Measurements from ENCODE around the gene RTN4RL1. TPM values are rescaled to one million over a fixed set of nuclear protein-coding genes. Genes with fewer than 3 reads are reported as not detected.

The RTN4RL1 gene
- total and polyA plus RNA-seq, 2 of the 13 experiments (the other 11 are each of a cell fraction or from before 2014, with no cell fraction given), result 0.01 TPM; not detected in 1

- no peak for TF ChIP-seq JDP2 (CRISPR knock-in tag; IDR thresholded peaks at IDR 0.05; ENCODE audit: borderline replicate concordance)
- TF ChIP-seq ZNF605 (CRISPR knock-in tag; IDR thresholded peaks at IDR 0.05), result no peak
- no peak for TF ChIP-seq MZF1 (CRISPR knock-in tag; IDR thresholded peaks at IDR 0.05; ENCODE audit: borderline replicate concordance)
- no peak for TF ChIP-seq REST (IDR thresholded peaks at IDR 0.05; ENCODE audit: borderline replicate concordance in 1 of 2, low read depth in 1 of 2, low read length in 2 of 2)
- no peak for TF ChIP-seq ZNF619 (CRISPR knock-in tag; IDR thresholded peaks at IDR 0.05)
- peak; percentile 62 for TF ChIP-seq KDM2A (CRISPR knock-in tag; IDR thresholded peaks at IDR 0.05; ENCODE audit: borderline replicate concordance, low read depth)
- TF ChIP-seq ATF4 (CRISPR knock-in tag; IDR thresholded peaks at IDR 0.05), result no peak
- TF ChIP-seq ZSCAN12 (CRISPR knock-in tag; IDR thresholded peaks at IDR 0.05), result no peak
- TF ChIP-seq TAF1 (CRISPR knock-in tag; IDR thresholded peaks at IDR 0.05), result no peak
- TF ChIP-seq ZNF121 (CRISPR knock-in tag; IDR thresholded peaks at IDR 0.05), result 0 out of 2 replicates have a peak, but pooled peaks have one; percentile 32
- no peak for TF ChIP-seq ISL2 (CRISPR knock-in tag; IDR thresholded peaks at IDR 0.05)
- peak; percentile 38; the same call in 1 of the 2 replicates for TF ChIP-seq TARDBP (CRISPR knock-in tag; IDR thresholded peaks at IDR 0.05)
- no peak for TF ChIP-seq USF2 (IDR thresholded peaks at IDR 0.05; ENCODE audit: low read depth, low read length)
- no peak for TF ChIP-seq USF2 (CRISPR knock-in tag; IDR thresholded peaks at IDR 0.05; ENCODE audit: borderline replicate concordance)
- no peak for TF ChIP-seq PTBP1 (IDR thresholded peaks at IDR 0.05; ENCODE audit: low read depth, low read length, poor library complexity, severe bottlenecking)
- TF ChIP-seq HNRNPUL1 (IDR thresholded peaks at IDR 0.05; ENCODE audit: low read depth, low read length), result no peak
- no peak for TF ChIP-seq ZNF33A (CRISPR knock-in tag; IDR thresholded peaks at IDR 0.05; ENCODE audit: borderline replicate concordance)
- no peak for TF ChIP-seq ARID3A (IDR thresholded peaks at IDR 0.05; ENCODE audit: low read depth, low read length)
- TF ChIP-seq ZBTB42 (CRISPR knock-in tag; IDR thresholded peaks at IDR 0.05), result no peak
These were observed 29.6 kb upstream of the RTN4RL1 start, which contains the start of gene HIC1 (continued) for GRCh38 chr17:2054512-2055291.

Data from HepG2 (cell line).